Liver (tissue), 9 donors: ENCODE data around the gene LRRC19. TPM values are rescaled to one million over a fixed set of nuclear protein-coding genes. Genes with fewer than 3 reads are reported as not detected.

Experiments
- DNase-seq: peaks from one replicate; pipeline ENCODE4 v3.0.0-alpha.2; 2017; ENCODE audit warnings: low spot score
- H3K27ac ChIP-seq, 2 donors: one replicate each; pipeline ENCODE4 v1.7.0; 2013; ENCODE audit warnings: inconsistent platforms in 2 of 2, low read length in 2 of 2, control low read depth in 1 of 2, low read depth in 1 of 2, mild to moderate bottlenecking in 1 of 2
- H3K27me3 ChIP-seq, 4 donors: one replicate each; pipeline versions ENCODE4 v1.6.1 to v1.7.0; 2013; ENCODE audit warnings: low read length in 3 of 4, inconsistent platforms in 1 of 4, mild to moderate bottlenecking in 1 of 4, moderate library complexity in 1 of 4; ENCODE audit not compliant: control insufficient read depth in 4 of 4, insufficient read depth in 4 of 4
- H3K36me3 ChIP-seq, 4 donors: one replicate each; pipeline versions ENCODE4 v1.6.1 to v1.7.0; 2013; ENCODE audit warnings: low read length in 3 of 4, mild to moderate bottlenecking in 3 of 4, low read depth in 1 of 4, moderate library complexity in 1 of 4; ENCODE audit not compliant: control insufficient read depth in 4 of 4, insufficient read depth in 3 of 4
- H3K4me1 ChIP-seq, 4 donors: one replicate each; pipeline versions ENCODE4 v1.6.1 to v1.7.0; 2013; ENCODE audit warnings: low read length in 3 of 4, mild to moderate bottlenecking in 3 of 4, moderate library complexity in 1 of 4; ENCODE audit not compliant: control insufficient read depth in 4 of 4, insufficient read depth in 4 of 4
- H3K4me3 ChIP-seq, 3 donors: one replicate each; pipeline versions ENCODE4 v1.6.1 to v1.7.0; 2013; ENCODE audit warnings: low read length in 3 of 3, control low read depth in 1 of 3, low read depth in 1 of 3, mild to moderate bottlenecking in 1 of 3
- H3K9ac ChIP-seq, 2 donors: one replicate each; pipeline ENCODE4 v1.7.0; 2013; ENCODE audit warnings: low read length in 2 of 2, mild to moderate bottlenecking in 2 of 2, moderate library complexity in 2 of 2, control low read depth in 1 of 2, low read depth in 1 of 2
- H3K9me3 ChIP-seq, 4 donors: one replicate each; pipeline versions ENCODE4 v1.6.1 to v1.7.0; 2013; ENCODE audit warnings: low read length in 3 of 4; ENCODE audit not compliant: control insufficient read depth in 4 of 4
- EGR1 ChIP-seq, 2 donors: IDR thresholded peaks; 2 replicates each; pipeline ENCODE4 v1.6.1; 2016 to 2018; ENCODE audit warnings: antibody characterized with exemption in 2 of 2, low read depth in 2 of 2
- FOXA1 ChIP-seq: IDR thresholded peaks from 2 replicates; pipeline ENCODE4 v1.6.1; 2016; ENCODE audit warnings: antibody characterized with exemption
- FOXA2 ChIP-seq: IDR thresholded peaks from 2 replicates; pipeline ENCODE4 v1.6.1; 2016; ENCODE audit warnings: antibody characterized with exemption
- GABPA ChIP-seq, 2 donors: IDR thresholded peaks in 1 of 2; conservative IDR thresholded peaks in 1 of 2; 2 replicates each; pipeline ENCODE4 v1.6.1; 2016; ENCODE audit warnings: antibody characterized with exemption in 2 of 2, mild to moderate bottlenecking in 1 of 2, moderate library complexity in 1 of 2
- HNF4A ChIP-seq, 2 donors: conservative IDR thresholded peaks; 2 replicates each; pipeline ENCODE4 v1.6.1; 2016; ENCODE audit warnings: antibody characterized with exemption in 2 of 2, mild to moderate bottlenecking in 2 of 2
- HNF4G ChIP-seq: IDR thresholded peaks from 2 replicates; pipeline ENCODE4 v1.6.1; 2016; ENCODE audit warnings: antibody characterized with exemption
- JUND ChIP-seq, 2 donors: IDR thresholded peaks; 2 replicates each; pipeline ENCODE4 v1.6.1; 2016; ENCODE audit warnings: antibody characterized with exemption in 2 of 2
- NR2F2 ChIP-seq: IDR thresholded peaks from 2 replicates; pipeline ENCODE4 v1.6.1; 2016; ENCODE audit warnings: antibody characterized with exemption
- RAD21 ChIP-seq, 2 donors: IDR thresholded peaks; 2 replicates each; pipeline ENCODE4 v1.6.1; 2016; ENCODE audit warnings: antibody characterized with exemption in 2 of 2, mild to moderate bottlenecking in 2 of 2
- RXRA ChIP-seq, 2 donors: IDR thresholded peaks; 2 replicates each; pipeline ENCODE4 v1.6.1; 2017 to 2018; ENCODE audit warnings: antibody characterized with exemption in 2 of 2, mild to moderate bottlenecking in 1 of 2
- SP1 ChIP-seq: IDR thresholded peaks from 2 replicates; pipeline ENCODE4 v1.6.1; 2018; ENCODE audit warnings: antibody characterized with exemption, mild to moderate bottlenecking
- TAF1 ChIP-seq: conservative IDR thresholded peaks from 2 replicates; pipeline ENCODE4 v1.6.1; 2016; ENCODE audit warnings: antibody characterized with exemption, mild to moderate bottlenecking
- YY1 ChIP-seq: IDR thresholded peaks from 2 replicates; pipeline ENCODE4 v1.6.1; 2016; ENCODE audit warnings: antibody characterized with exemption, mild to moderate bottlenecking
- ZBTB33 ChIP-seq: IDR thresholded peaks from 2 replicates; pipeline ENCODE4 v1.6.1; 2016; ENCODE audit warnings: antibody characterized with exemption
- WGBS: extraction: QIAGEN DNeasy Blood & Tissue Kit; methylation state at CpG from one replicate; pipeline ENCODE4 v1.1.7; 2013; 5-methylcytosine and 5-hydroxymethylcytosine counted together
- polyA plus RNA-seq, 2 donors: library from polyadenylated mRNA; stranded (reverse) in 1 of 2; unstranded in 1 of 2; fragments of 200-250 nt in 1 of 2; fragments of >200 nt in 1 of 2; fragmentation: Nextera tagmentation in 1 of 2; extraction: Ambion mirVana in 1 of 2; gene quantifications; one replicate each; pipeline versions ENCODE4 v1.2.1 to v1.2.3, GENCODE V29; 2013 to 2015
- total RNA-seq, 2 donors: library from RNA; depleted of rRNA; stranded (reverse); fragments of >200 nt; gene quantifications; one replicate each; pipeline ENCODE4 v1.2.3, GENCODE V29; 2014
- TF ChIP-seq, protein P1 (sequence below): IDR thresholded peaks from 2 replicates; pipeline ENCODE4 v1.6.1; 2016; ENCODE audit warnings: antibody characterized with exemption
- TF ChIP-seq, protein P2 (sequence below): IDR thresholded peaks from 2 replicates; pipeline ENCODE4 v1.6.1; 2016; ENCODE audit warnings: antibody characterized with exemption
- TF ChIP-seq, protein P3 (sequence below): IDR thresholded peaks from 2 replicates; pipeline ENCODE4 v1.6.1; 2016; ENCODE audit warnings: antibody characterized with exemption, mild to moderate bottlenecking
- TF ChIP-seq, protein P4 (sequence below): fragments of 150-350 bp; IDR thresholded peaks from 2 replicates; pipeline ENCODE4 v1.5.1; 2017; ENCODE audit warnings: improper control_type of control experiment, low read depth, low read length; ENCODE audit not compliant: missing input control
- donor health status: healthy.
- donor health status: healthy.
- donor health status: healthy.
- donor health status: healthy.
- donor health status: healthy.

Gene LRRC19
- total and polyA plus RNA-seq, 4 donors = 0.27 to 2.1 (median 1.9) TPM

DNA sequence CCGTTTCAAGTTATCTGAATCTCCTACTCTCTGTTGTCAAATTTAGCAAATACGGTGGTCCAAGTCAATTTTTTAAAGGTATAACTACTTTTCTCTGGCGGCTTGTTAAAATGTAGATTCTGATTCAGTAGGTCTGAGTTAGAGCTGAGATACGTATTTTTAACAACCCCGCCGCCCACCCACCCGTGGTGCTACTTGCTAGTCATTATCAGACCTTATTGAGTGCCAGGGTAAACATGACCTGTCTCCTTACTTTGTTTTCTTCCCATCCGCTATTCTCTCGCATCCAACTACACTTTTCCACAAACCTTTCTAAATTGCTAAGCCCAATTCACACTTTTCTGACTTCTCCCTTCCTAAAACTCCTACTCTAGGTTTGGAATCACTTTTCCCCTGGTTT, 57.7 kb downstream of the LRRC19 start:
- Histone ChIP-seq H3K4me1 (peaks cover 5 to 31% (median 18%) of the 10 kb centered on the region in 4 donors), H3K4me3 (peak overlapping the region; percentile 72 to 92 (median 91)), H3K9ac (peak overlapping the region in 1 of 2 donors; percentile 91), H3K36me3 (no peaks in the 10 kb centered on the region), H3K9me3 (no peaks in the 10 kb centered on the region), H3K27me3 (no peaks in the 10 kb centered on the region), H3K27ac (peak overlapping the region; percentile 91 to 97)
- no peak for DNase-seq
- WGBS = 2% methylated on average over 9 of the region's 9 CpGs
- TF ChIP-seq RXRA (IDR thresholded peaks at IDR 0.05) (no peak), NR2F2 (no peak)

DNA sequence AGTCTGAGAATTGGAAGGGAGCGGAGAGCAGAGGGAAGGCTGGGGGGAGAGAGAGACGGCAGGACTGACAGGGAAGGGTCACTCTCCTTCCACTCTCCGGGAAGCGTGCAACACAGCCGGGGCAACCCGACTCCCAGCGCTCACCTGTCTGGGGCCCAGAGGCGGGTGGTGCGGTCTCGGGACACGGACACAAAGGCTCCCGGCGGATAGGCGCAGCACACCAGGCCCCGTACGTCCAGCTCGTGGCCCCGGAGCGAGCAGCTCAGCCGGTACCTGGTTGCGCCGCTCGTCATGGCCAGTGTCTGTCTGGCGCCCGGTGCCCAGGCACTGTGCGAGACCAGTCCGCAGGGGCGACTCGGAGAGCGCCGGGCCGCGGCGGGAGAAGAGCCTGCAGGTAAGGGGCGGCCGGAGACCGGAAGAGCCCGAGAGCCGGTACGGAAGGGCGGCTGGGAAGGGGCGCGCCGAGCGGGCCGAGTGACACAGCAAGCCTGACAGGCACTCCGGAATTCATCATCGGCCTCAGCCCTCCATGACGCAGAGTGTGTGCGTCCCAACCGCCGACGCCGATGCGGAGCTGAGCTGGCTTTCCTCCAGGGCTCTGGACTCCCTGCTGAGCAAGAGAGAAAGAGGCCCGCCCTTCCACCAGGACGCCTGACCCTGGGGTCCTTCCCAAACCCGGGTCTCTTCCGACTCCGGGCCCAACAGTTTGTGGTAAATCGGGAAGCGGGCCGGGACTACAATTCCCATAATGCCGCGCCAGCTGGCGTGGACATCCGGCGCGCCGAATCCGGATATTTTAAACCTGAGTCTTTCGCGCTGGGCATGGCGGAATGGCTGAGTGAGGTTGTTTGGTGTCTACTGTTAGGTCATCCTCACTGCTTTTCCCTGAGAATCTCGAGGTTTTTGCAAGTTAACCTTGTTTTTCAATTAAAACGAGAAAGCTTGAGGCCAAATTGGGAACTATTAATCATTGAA, 58.4 kb downstream of the LRRC19 start, which contains the start of gene PLAA:
Gene PLAA (minus strand): TSS at position 490 of the 975 bp plus-strand sequence. CDS start 197 bp downstream, at position 293.
- Histone ChIP-seq H3K27me3 (no peaks in the 10 kb centered on the region), H3K4me1 (peaks cover 5 to 31% (median 18%) of the 10 kb centered on the region in 4 donors), H3K36me3 (no peaks in the 10 kb centered on the region), H3K27ac (peak within 1 kb of the TSS; percentile 91 to 97), H3K9ac (peak within 1 kb of the TSS; percentile 95 to 97), H3K9me3 (no peaks in the 10 kb centered on the region), H3K4me3 (peak within 1 kb of the TSS; percentile 72 to 92 (median 91))
- DNase-seq = peak; percentile 89
- under 1% methylated on average over 76 of the region's 76 CpGs for WGBS
- TF ChIP-seq YY1 = peak; percentile 91
- TF ChIP-seq, protein P1, sequence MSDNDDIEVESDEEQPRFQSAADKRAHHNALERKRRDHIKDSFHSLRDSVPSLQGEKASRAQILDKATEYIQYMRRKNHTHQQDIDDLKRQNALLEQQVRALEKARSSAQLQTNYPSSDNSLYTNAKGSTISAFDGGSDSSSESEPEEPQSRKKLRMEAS = peak; percentile 74
- TF ChIP-seq ZBTB33 = peak; percentile 91
- peak; percentile 47 for TF ChIP-seq TAF1
- TF ChIP-seq, protein P2, sequence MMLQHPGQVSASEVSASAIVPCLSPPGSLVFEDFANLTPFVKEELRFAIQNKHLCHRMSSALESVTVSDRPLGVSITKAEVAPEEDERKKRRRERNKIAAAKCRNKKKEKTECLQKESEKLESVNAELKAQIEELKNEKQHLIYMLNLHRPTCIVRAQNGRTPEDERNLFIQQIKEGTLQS = peak; percentile 57
- peak in 1 of 2 donors; percentile 12 for TF ChIP-seq HNF4A (conservative IDR thresholded peaks at IDR 0.05)
- no peak for TF ChIP-seq FOXA2
- TF ChIP-seq, protein P3, sequence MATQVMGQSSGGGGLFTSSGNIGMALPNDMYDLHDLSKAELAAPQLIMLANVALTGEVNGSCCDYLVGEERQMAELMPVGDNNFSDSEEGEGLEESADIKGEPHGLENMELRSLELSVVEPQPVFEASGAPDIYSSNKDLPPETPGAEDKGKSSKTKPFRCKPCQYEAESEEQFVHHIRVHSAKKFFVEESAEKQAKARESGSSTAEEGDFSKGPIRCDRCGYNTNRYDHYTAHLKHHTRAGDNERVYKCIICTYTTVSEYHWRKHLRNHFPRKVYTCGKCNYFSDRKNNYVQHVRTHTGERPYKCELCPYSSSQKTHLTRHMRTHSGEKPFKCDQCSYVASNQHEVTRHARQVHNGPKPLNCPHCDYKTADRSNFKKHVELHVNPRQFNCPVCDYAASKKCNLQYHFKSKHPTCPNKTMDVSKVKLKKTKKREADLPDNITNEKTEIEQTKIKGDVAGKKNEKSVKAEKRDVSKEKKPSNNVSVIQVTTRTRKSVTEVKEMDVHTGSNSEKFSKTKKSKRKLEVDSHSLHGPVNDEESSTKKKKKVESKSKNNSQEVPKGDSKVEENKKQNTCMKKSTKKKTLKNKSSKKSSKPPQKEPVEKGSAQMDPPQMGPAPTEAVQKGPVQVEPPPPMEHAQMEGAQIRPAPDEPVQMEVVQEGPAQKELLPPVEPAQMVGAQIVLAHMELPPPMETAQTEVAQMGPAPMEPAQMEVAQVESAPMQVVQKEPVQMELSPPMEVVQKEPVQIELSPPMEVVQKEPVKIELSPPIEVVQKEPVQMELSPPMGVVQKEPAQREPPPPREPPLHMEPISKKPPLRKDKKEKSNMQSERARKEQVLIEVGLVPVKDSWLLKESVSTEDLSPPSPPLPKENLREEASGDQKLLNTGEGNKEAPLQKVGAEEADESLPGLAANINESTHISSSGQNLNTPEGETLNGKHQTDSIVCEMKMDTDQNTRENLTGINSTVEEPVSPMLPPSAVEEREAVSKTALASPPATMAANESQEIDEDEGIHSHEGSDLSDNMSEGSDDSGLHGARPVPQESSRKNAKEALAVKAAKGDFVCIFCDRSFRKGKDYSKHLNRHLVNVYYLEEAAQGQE = peak; percentile 78
- TF ChIP-seq FOXA1 = no peak
- TF ChIP-seq EGR1 (IDR thresholded peaks at IDR 0.05; ENCODE audit: low read depth in 2 of 2) = peak in 1 of 2 donors; percentile 52
- TF ChIP-seq JUND (IDR thresholded peaks at IDR 0.05) = peak in 1 of 2 donors; percentile 47
- TF ChIP-seq GABPA (IDR thresholded peaks at IDR 0.05 in 1 of 2, conservative IDR thresholded peaks at IDR 0.05 in 1 of 2) = peak; percentile 81 to 97
- TF ChIP-seq SP1 = peak; percentile 46
- TF ChIP-seq, protein P4, sequence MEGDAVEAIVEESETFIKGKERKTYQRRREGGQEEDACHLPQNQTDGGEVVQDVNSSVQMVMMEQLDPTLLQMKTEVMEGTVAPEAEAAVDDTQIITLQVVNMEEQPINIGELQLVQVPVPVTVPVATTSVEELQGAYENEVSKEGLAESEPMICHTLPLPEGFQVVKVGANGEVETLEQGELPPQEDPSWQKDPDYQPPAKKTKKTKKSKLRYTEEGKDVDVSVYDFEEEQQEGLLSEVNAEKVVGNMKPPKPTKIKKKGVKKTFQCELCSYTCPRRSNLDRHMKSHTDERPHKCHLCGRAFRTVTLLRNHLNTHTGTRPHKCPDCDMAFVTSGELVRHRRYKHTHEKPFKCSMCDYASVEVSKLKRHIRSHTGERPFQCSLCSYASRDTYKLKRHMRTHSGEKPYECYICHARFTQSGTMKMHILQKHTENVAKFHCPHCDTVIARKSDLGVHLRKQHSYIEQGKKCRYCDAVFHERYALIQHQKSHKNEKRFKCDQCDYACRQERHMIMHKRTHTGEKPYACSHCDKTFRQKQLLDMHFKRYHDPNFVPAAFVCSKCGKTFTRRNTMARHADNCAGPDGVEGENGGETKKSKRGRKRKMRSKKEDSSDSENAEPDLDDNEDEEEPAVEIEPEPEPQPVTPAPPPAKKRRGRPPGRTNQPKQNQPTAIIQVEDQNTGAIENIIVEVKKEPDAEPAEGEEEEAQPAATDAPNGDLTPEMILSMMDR = no peak
- no peak for TF ChIP-seq HNF4G
- peak in 1 of 2 donors; percentile 45 for TF ChIP-seq RXRA (IDR thresholded peaks at IDR 0.05)
- no peak for TF ChIP-seq RAD21 (IDR thresholded peaks at IDR 0.05)
- no peak for TF ChIP-seq NR2F2
